Measurements from ENCODE around the gene EML4.

DNA sequence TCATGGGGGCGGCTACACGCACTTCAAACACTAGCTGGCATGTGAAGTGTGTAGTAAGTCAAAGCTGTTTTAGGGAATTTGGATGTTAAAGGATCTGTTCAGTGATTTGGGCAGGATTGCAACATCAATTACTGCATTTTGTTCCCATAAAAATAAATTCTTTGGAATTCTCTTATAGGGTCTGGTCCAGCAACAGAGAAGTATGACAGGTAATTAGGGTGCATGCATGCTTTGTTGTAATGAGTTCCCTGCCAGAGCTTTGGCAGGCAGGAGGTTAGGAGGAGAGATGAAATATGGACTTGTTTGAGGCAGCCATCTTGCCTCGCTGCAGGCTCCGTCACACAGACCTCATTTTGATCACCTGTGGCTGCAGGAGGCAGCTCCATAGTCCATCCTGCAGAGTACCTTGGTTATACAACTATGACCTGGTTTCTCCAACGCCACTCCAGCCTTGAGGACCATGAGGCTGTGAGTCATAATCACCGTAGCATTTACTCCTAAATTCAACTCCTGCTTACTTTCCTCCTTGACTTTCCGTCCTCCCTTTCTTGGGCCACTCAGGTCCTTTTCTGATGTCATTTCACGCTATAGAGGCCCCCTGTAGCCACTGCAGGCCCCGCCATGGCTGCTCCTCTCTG is 26.5 kb upstream of the EML4 start:
- TF ChIP-seq CTCF (IDR thresholded peaks at IDR 0.05) = no peak
- TF ChIP-seq EP300 (IDR thresholded peaks at IDR 0.05) = no peak
- no peak for TF ChIP-seq POLR2A (IDR thresholded peaks at IDR 0.05)

All from ovary (tissue), 3 donors.